EL (cell line): ENCODE results near the gene OR51B5.
A peak's percentile ranks its signal among the peaks of the same experiment; 100 is the strongest.
"Not testable (repeated sequence)": the region's sequence is repeated elsewhere in the genome, so short reads cannot be mapped to it uniquely, and the experiment has no call there.

Experiments used
- DNase-seq: peaks from one replicate; pipeline ENCODE4 v3.0.0-alpha.2; 2016

OR51B5 gene, protein sequence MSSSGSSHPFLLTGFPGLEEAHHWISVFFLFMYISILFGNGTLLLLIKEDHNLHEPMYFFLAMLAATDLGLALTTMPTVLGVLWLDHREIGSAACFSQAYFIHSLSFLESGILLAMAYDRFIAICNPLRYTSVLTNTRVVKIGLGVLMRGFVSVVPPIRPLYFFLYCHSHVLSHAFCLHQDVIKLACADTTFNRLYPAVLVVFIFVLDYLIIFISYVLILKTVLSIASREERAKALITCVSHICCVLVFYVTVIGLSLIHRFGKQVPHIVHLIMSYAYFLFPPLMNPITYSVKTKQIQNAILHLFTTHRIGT

GRCh38 chr11:5343474-5344335, at the start of gene OR51B5:
Gene OR51B5 (minus strand): TSS chr11:5343524. CDS start chr11:5343524, 0 bp downstream.
- peak; percentile 46 for DNase-seq

DNA sequence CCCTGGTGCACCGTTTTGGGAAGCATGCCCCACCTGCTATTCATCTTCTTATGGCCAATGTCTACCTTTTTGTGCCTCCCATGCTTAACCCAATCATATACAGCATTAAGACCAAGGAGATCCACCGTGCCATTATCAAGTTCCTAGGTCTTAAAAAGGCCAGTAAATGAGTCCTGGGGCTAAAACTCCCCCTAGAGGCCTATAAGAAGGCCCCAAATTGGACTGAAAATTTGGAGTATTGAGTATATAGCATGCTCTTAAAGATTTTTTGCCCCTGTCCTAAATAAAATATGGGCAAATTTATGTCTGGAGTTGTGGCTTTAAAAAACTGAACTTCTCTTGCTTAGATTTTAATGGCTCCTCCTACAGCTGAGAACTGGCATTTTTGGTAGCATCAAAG, 46.9 kb upstream of the OR51B5 start:
- no peak for DNase-seq

DNA sequence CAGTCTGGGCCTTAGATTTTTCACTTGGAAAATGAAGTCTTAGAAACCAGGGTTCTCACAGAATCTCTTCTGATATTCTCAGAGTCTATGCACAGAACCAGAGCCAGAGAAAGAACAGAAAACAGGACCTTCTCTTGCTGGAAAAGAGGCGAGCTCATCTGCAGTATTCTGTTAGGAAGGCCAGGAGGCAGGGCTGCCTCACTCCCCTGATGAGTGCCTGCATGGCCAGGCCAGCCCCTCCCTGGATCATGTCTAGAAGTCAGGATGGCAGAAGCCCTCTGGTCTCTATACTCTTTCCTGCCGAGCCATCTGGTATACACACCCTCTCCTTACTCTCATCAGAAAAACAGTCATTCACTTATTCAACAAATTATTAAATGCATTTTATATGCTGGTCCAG, 41.0 kb upstream of the OR51B5 start:
- no peak for DNase-seq

- no peak for DNase-seq
Measured at GRCh38 chr11:5383576-5383975, 40.3 kb upstream of the OR51B5 start, which contains the start of gene OR51M1. Gene OR51M1 (plus strand): TSS chr11:5383812. CDS start chr11:5389399, 5,587 bp downstream.

- peak; percentile 74 for DNase-seq
Measured at GRCh38 chr11:5380740-5381342, 37.5 kb upstream of the OR51B5 start.

DNA sequence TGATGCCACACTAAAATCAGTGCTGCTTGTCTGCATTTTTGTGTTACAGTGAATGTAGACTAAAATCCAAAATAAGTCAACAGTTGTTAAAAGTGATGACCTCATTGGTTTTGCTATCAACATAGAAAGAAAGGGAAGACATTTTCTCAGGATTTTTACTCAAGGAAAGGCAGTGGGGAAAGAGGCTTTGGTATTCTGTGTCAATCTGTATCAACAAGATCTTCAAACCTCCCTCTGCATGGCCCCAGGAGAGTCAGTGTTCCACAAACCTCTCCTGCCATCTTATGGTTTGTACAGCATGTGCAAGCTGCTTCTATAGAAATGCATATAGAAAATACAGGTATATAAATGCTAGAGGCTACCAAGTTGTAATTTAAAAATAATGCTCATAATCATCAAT, 26.5 kb upstream of the OR51B5 start:
- peak; percentile 76 for DNase-seq

DNA sequence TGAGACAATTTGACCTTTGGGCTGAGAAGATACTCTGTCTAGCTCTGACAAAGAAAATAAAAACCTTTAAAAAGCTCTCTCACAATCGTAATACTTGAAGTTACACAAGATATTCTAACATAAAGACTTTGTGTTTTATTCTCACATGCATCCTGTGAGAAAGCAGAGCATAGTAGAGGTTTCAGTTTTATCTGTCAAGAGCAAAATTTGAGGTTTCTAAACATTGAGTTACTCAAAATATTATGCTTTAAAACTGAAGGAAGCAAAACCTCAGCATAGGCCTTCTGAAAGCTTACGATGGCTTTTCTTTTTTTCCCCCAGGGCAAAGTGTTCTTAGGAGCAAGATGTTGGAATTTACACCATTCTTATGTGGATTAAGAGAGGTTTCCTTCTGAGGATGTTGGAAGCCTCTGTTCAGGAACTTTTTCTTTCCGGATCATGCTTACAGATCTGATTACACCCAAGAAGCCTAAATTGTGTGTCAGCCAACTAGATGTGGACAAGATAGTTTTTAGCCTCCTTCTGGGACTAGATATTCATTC, 25.2 kb upstream of the OR51B5 start:
- peak; percentile 37 for DNase-seq

DNA sequence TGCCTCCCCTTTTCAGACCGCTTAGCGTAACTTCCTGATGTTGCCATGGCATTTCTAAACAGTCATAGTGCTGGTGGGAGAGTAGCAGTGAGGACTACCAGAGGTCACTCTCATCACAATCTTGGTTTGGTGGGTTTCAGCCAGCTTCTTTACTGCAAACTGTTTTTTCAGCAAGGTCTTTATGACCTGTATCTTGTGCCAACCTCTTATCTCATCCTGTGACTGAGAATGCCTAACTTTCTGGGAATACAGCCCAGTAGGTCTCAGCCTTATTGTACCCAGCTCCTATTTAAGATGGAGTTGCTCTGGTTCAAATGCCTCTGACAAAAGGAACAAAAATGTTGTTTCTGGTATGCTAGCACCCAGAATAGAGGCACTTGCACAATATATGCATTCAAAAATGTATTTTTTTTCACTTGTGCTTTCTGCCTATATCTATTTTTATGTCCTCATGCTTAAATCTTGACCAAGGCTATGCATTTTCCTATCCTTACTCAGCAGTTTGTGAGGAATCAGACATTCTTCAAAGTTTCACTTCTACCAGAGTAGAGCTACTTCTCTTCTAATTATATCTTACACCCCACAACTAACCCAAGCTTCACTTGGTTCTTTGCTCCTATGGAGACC, 24.2 kb upstream of the OR51B5 start:
- DNase-seq, result peak; percentile 79

GRCh38 chr11:5366856-5367255, 23.5 kb upstream of the OR51B5 start:
- peak; percentile 71 for DNase-seq

- DNase-seq, result not testable (repeated sequence)
Measured at GRCh38 chr11:5366365-5366764, 23.0 kb upstream of the OR51B5 start.

- DNase-seq, result peak; percentile 98
Measured at GRCh38 chr11:5364214-5364613, 20.9 kb upstream of the OR51B5 start.

DNA sequence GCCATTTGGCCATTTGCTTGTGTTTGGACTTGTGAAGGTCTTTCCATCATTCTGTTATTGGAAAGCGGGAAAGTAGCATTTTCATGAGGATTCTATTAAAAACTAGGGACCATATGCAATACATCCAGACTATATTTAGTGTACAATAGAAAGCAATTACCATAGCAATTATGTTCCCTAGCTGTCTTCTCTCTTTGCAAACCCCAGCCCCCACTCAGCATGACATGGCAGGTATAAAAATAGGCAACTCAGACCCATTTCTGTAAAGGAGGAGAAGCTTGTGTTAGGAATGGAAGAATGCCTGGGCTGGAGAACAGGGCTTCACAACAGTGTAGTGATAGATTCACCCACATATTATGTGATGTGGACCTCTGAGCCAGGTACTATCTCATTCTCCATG, 20.4 kb upstream of the OR51B5 start:
- peak; percentile 30 for DNase-seq

GRCh38 chr11:5362017-5362625, 18.8 kb upstream of the OR51B5 start:
- DNase-seq, result no peak

DNA sequence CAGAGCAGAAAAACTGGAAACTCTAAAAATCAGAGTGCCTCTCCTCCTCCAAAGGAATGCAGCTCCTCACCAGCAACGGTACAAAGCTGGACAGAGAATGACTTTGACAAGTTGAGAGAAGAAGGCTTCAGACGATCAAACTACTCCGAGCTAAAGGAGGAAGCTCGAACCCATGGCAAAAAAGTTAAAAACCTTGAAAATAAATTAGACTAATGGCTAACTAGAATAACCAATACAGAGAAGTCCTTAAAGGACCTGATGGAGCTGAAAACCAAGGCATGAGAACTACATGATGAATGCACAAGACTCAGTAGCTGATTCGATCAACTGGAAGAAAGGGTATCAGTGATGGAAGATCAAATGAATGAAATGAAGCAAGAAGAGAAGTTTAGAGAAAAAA, 12.7 kb upstream of the OR51B5 start:
- not testable (repeated sequence) for DNase-seq

GRCh38 chr11:5351208-5351607, 7.9 kb upstream of the OR51B5 start, which contains the start of gene OR51B6:
Gene OR51B6 (plus strand): TSS chr11:5351508. CDS start chr11:5351508, 0 bp downstream.
- DNase-seq, result no peak

GRCh38 chr11:5349550-5349949, 6.2 kb upstream of the OR51B5 start:
- no peak for DNase-seq

GRCh38 chr11:5348551-5349194, 5.3 kb upstream of the OR51B5 start:
- no peak for DNase-seq

DNA sequence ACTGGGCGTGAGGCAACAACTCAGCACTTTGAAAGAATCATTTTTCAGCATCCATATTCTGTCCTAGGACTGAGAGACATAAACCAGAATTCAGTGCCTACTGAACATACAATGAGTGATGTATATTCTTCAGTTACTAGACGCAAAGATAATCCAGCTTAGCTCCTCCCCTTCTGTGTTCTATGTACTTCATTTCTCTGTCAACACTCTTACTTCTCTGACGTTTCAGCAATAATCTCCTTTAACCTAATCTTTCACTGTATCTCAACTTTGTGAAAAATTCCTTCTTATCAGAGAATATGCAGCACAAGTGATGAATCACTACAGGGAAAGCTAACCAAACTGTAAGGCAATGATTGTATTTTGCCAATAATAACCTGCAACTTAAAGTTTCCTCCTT, 2.5 kb upstream of the OR51B5 start:
- no peak for DNase-seq

GRCh38 chr11:5339771-5340322, 3.5 kb downstream of the OR51B5 start:
- DNase-seq, result no peak

GRCh38 chr11:5337253-5337652, 6.1 kb downstream of the OR51B5 start:
- not testable (repeated sequence) for DNase-seq

DNA sequence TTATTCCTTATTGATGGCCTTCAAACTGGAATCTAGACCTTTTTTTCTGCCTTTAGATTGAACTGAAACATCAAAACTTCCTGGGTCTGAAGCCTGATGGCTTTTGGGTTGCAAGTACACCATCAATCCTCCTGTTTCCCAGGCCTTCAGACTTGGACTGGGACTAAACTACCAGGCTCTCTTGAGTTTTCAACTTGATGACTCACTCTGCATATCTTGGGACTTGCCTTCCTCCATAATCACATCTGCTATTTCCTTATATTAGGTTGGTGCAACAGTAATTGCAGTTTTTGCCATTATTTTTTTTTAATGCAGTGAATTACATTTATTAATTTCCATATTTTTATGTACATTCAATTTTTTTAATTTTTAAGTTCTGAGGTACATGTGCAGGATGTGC, 7.0 kb downstream of the OR51B5 start:
- DNase-seq, result peak; percentile 48
